OCI-LY1 (cell line): ENCODE data around the gene WASHC3.

Source experiments
- EZH2 ChIP-seq: fragments of 200-600 bp; sonication (generic), shearing (Covaris generic); IDR thresholded peaks from 2 replicates; pipeline ENCODE4 v1.8.0; 2017; ENCODE audit warnings: borderline replicate concordance, mixed run types, mild to moderate bottlenecking, antibody characterized with exemption, low read length, moderate library complexity, mixed read lengths
- TF ChIP-seq, protein P1 (sequence below): fragments of 200-600 bp; sonication (generic), shearing (Covaris generic); IDR thresholded peaks from 2 replicates; pipeline ENCODE4 v1.5.1; 2017; ENCODE audit warnings: mild to moderate bottlenecking, antibody characterized with exemption, low read length, moderate library complexity, mixed read lengths

DNA sequence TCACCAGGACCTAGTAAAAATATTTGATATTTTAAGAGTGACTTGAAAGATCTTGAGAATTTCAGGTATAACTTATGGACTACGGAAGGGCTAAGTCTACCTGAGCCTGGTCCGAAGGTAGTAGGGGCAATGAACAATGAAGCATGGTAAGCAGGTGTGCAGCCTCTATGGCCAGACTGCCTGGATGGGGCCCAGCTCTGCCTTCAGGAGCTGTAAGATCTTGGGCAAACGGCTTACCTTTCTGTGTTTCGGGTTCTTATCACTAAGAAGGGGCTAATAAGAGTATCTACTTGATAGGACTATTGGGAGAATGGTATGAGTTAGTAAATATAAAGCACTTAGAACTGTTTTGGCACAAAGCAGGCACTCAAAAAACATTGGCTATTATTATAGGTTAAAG lies 19.1 kb upstream of the WASHC3 start:
- TF ChIP-seq, protein P1, sequence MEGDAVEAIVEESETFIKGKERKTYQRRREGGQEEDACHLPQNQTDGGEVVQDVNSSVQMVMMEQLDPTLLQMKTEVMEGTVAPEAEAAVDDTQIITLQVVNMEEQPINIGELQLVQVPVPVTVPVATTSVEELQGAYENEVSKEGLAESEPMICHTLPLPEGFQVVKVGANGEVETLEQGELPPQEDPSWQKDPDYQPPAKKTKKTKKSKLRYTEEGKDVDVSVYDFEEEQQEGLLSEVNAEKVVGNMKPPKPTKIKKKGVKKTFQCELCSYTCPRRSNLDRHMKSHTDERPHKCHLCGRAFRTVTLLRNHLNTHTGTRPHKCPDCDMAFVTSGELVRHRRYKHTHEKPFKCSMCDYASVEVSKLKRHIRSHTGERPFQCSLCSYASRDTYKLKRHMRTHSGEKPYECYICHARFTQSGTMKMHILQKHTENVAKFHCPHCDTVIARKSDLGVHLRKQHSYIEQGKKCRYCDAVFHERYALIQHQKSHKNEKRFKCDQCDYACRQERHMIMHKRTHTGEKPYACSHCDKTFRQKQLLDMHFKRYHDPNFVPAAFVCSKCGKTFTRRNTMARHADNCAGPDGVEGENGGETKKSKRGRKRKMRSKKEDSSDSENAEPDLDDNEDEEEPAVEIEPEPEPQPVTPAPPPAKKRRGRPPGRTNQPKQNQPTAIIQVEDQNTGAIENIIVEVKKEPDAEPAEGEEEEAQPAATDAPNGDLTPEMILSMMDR: no peak
- TF ChIP-seq EZH2: no peak
